Endothelial cell of umbilical vein (primary cell): ENCODE data around the gene FARP1. TPM values are rescaled to one million over a fixed set of nuclear protein-coding genes. Genes with fewer than 3 reads are reported as not detected.

ENCODE experiments used
- BruUV-seq: library from RNA; stranded (reverse); fragments of 400-500 nt; replicated peaks from 2 replicates; lab custom pipeline; 2021; lab: Mats Ljungman, UMichigan
- CTCF ChIA-PET: fragments of 300-600, 350-600 bp; sonication (Branson Sonifier 250); formaldehyde crosslinking; loops from one replicate; lab custom pipeline; 2021; ENCODE audit warnings: antibody characterized with exemption, inconsistent platforms; lab: Charles Lee
- POLR2A ChIA-PET: fragments of 300-600, 350-600 bp; sonication (Branson Sonifier 250); formaldehyde crosslinking; loops from one replicate; lab custom pipeline; 2021; ENCODE audit warnings: antibody characterized with exemption, inconsistent platforms; lab: Charles Lee
- DNase-seq: peaks from one replicate; pipeline ENCODE4 v3.0.0-alpha.2; 2011; ENCODE audit warnings: low read depth, low spot score
- FAIRE-seq: peaks from 2 replicates; lab custom pipeline; 2011; peaks lifted over from hg19 to GRCh38; lab: Jason Lieb, UNC
- H2AFZ ChIP-seq: 2 replicates; pipeline ENCODE4 v1.6.0; 2012; ENCODE audit warnings: low read depth, low read length, control low read depth, inconsistent platforms
- H3K27ac ChIP-seq: 2 replicates; pipeline ENCODE4 v1.5.1; 2011; ENCODE audit warnings: low read depth, mild to moderate bottlenecking, control low read depth, low read length, moderate library complexity; ENCODE audit not compliant: insufficient read depth
- H3K27me3 ChIP-seq, 2 experiments: 2 replicates each; pipeline versions ENCODE4 v1.6.0 to v1.6.1; 2011; ENCODE audit warnings: low read length in 2 of 2, mixed read lengths in 1 of 2; ENCODE audit not compliant: control insufficient read depth in 2 of 2, insufficient read depth in 2 of 2
- H3K36me3 ChIP-seq, 2 experiments: 2 replicates in 1 of 2; 3 replicates in 1 of 2; pipeline ENCODE4 v1.5.1; 2011; ENCODE audit warnings: low read length in 2 of 2, mild to moderate bottlenecking in 1 of 2, moderate library complexity in 1 of 2; ENCODE audit not compliant: control insufficient read depth in 2 of 2, insufficient read depth in 2 of 2; ENCODE audit errors: extremely low read depth in 1 of 2
- H3K4me1 ChIP-seq: 3 replicates; pipeline ENCODE4 v1.5.1; 2011; ENCODE audit warnings: mild to moderate bottlenecking, low read length; ENCODE audit not compliant: control insufficient read depth, insufficient read depth; ENCODE audit errors: extremely low read depth
- H3K4me2 ChIP-seq: 2 replicates; pipeline ENCODE4 v1.6.1; 2011; ENCODE audit warnings: low read length, control low read depth, mixed read lengths; ENCODE audit not compliant: insufficient read depth
- H3K4me3 ChIP-seq, 3 experiments: fragments of 200-600 bp in 1 of 3; sonication (generic), shearing (Covaris generic) in 1 of 3; replicated peaks in 1 of 3; 2 replicates each; pipeline ENCODE4 v1.5.1; 2011 to 2016; ENCODE audit warnings: control low read depth in 3 of 3, low read length in 3 of 3, mild to moderate bottlenecking in 2 of 3, inconsistent platforms in 1 of 3, low read depth in 1 of 3, moderate library complexity in 1 of 3; ENCODE audit not compliant: insufficient read depth in 1 of 3
- H3K79me2 ChIP-seq: 2 replicates; pipeline ENCODE4 v1.6.0; 2012; ENCODE audit warnings: low read length, inconsistent platforms; ENCODE audit not compliant: control insufficient read depth, insufficient read depth
- H3K9ac ChIP-seq: replicated peaks from 2 replicates; pipeline ENCODE3; 2011; ENCODE audit warnings: low read length, control low read depth; ENCODE audit not compliant: insufficient read depth; ENCODE audit errors: extremely low read depth
- H3K9me1 ChIP-seq: replicated peaks from 3 replicates; pipeline ENCODE4 v1.6.0; 2011; ENCODE audit warnings: mild to moderate bottlenecking, low read length; ENCODE audit not compliant: control insufficient read depth, insufficient read depth; ENCODE audit errors: extremely low read depth
- H3K9me3 ChIP-seq: replicated peaks from 2 replicates; pipeline ENCODE4 v1.5.1; 2012; ENCODE audit warnings: low read length, inconsistent platforms; ENCODE audit not compliant: control insufficient read depth, insufficient read depth
- H4K20me1 ChIP-seq: replicated peaks from 2 replicates; pipeline ENCODE3; 2011; ENCODE audit warnings: mild to moderate bottlenecking, low read length; ENCODE audit not compliant: control insufficient read depth, insufficient read depth; ENCODE audit errors: extremely low read depth
- EZH2 ChIP-seq: IDR thresholded peaks from 2 replicates; pipeline ENCODE4 v1.6.1; 2012; ENCODE audit warnings: borderline replicate concordance, low read depth, mild to moderate bottlenecking, moderate library complexity, low read length, inconsistent platforms; ENCODE audit not compliant: severe bottlenecking
- FOS ChIP-seq: IDR thresholded peaks from 2 replicates; pipeline ENCODE4 v1.6.1; 2011; ENCODE audit warnings: mild to moderate bottlenecking, low read length, moderate library complexity, borderline replicate concordance; ENCODE audit not compliant: insufficient read depth
- GATA2 ChIP-seq: IDR thresholded peaks from 2 replicates; pipeline ENCODE4 v1.7.0; 2011; ENCODE audit warnings: low read depth, mild to moderate bottlenecking, moderate library complexity, mixed read lengths, low read length; ENCODE audit not compliant: insufficient read length, insufficient read depth
- JUN ChIP-seq: IDR thresholded peaks from 2 replicates; pipeline ENCODE4 v1.6.1; 2011; ENCODE audit warnings: borderline replicate concordance, low read depth; ENCODE audit not compliant: insufficient read length, insufficient read depth
- MYC ChIP-seq: IDR thresholded peaks from one replicate; pipeline ENCODE4 v1.6.1; 2011; ENCODE audit warnings: mild to moderate bottlenecking, low read depth, low read length
- POLR2A ChIP-seq: IDR thresholded peaks from 2 replicates; pipeline ENCODE4 v1.6.1; 2012; ENCODE audit warnings: low read depth, mild to moderate bottlenecking, control low read depth, low read length
- POLR2AphosphoS5 ChIP-seq: IDR thresholded peaks from 2 replicates; pipeline ENCODE4 v1.6.1; 2012; ENCODE audit warnings: low read depth, mild to moderate bottlenecking, control low read depth, low read length, moderate library complexity; ENCODE audit not compliant: insufficient read depth
- dilution Hi-C: fragments of 300-500 bp; cut with MboI; formaldehyde crosslinking; loops from one replicate; pipeline ENCODE4 v1.15.0; 2019; ENCODE audit warnings: low sequenced_read_pairs; ENCODE audit not compliant: extremely low pct_ligation_motif_present
- intact Hi-C: fragments of 100-400 bp; cut with micrococcal nuclease; formaldehyde crosslinking; loops from one replicate; pipeline ENCODE4 v1.10.0; 2022
- polyA plus RNA-seq, 4 experiments: library from polyadenylated mRNA; depleted of rRNA in 3 of 4; stranded (reverse) in 3 of 4; unstranded in 1 of 4; fragments of >200 nt; gene quantifications; 2 replicates each; pipeline versions ENCODE4 v1.2.1 to v1.2.3, GENCODE V29; 2011 to 2012; ENCODE audit warnings: missing spikeins in 1 of 4
- total RNA-seq: library from RNA; stranded (reverse); gene quantifications from 2 replicates; pipeline ENCODE4 v1.2.3, GENCODE V29; 2021
- TF ChIP-seq, protein P1 (sequence below), 2 donors: IDR thresholded peaks; 1 replicate in 1 of 2; 2 replicates in 1 of 2; pipeline ENCODE4 v1.5.1; 2011; ENCODE audit warnings: low read length in 2 of 2, mild to moderate bottlenecking in 2 of 2, moderate library complexity in 2 of 2, control low read depth in 1 of 2, inconsistent platforms in 1 of 2, low read depth in 1 of 2; ENCODE audit not compliant: insufficient read depth in 1 of 2; ENCODE audit errors: extremely low read depth in 1 of 2
- TF ChIP-seq, protein P2 (sequence below): IDR thresholded peaks from 2 replicates; pipeline ENCODE4 v1.6.1; 2011; ENCODE audit not compliant: insufficient read depth, insufficient read length

FARP1 gene
- total and polyA plus RNA-seq, 2 donors (not counting 3 experiments of a cell fraction or from before 2014, with no cell fraction given), result 19.0 to 77.7 TPM

DNA sequence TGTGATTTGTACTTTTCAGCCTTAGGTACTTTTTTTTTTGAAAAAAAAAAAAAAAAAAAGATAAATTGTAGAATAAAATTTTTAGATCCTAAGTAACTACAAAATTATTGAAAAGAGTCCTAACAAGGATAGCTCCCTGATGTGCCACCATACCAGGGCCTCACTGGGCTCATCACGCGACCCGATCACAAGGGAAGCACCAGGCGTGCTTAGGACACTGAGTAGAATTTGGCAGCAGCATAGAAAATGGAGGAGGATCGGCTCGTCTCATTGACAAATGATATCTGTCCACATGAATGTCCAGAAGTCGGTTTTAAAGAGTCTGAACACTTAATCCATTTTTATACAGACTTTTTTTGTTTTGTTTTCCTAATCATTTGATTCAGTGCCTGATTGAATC, 255.0 kb downstream of the FARP1 start:
- BruUV-seq, result no TSS peak
- Histone ChIP-seq H3K9me3 (no peaks in the 10 kb centered on the region), H3K9me1 (no peaks in the 10 kb centered on the region), H3K27ac (no peak overlapping the region), H3K4me1 (no peaks in the 10 kb centered on the region), H4K20me1 (no peaks in the 10 kb centered on the region), H3K79me2 (no peaks in the 10 kb centered on the region), H3K36me3 (peaks cover 0 to 9% of the 10 kb centered on the region in 2 experiments), H3K4me3 (no peak overlapping the region), H3K4me2 (no peak overlapping the region), H3K27me3 (no peaks in the 10 kb centered on the region), H2AFZ (no peak overlapping the region), H3K9ac (no peak overlapping the region)
- CTCF ChIA-PET, result interaction anchor here (0.6 to 1.3 kb wide), 3 partner anchors 12 to 666 kb away, joined by 3 read pairs; no protein-coding TSS in a partner anchor
- FAIRE-seq (no peak), DNase-seq (no peak)
- TF ChIP-seq, protein P1, sequence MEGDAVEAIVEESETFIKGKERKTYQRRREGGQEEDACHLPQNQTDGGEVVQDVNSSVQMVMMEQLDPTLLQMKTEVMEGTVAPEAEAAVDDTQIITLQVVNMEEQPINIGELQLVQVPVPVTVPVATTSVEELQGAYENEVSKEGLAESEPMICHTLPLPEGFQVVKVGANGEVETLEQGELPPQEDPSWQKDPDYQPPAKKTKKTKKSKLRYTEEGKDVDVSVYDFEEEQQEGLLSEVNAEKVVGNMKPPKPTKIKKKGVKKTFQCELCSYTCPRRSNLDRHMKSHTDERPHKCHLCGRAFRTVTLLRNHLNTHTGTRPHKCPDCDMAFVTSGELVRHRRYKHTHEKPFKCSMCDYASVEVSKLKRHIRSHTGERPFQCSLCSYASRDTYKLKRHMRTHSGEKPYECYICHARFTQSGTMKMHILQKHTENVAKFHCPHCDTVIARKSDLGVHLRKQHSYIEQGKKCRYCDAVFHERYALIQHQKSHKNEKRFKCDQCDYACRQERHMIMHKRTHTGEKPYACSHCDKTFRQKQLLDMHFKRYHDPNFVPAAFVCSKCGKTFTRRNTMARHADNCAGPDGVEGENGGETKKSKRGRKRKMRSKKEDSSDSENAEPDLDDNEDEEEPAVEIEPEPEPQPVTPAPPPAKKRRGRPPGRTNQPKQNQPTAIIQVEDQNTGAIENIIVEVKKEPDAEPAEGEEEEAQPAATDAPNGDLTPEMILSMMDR (IDR thresholded peaks at IDR 0.05; ENCODE audit: extremely low read depth in 1 of 2, insufficient read depth in 1 of 2, low read depth in 1 of 2, low read length in 2 of 2), result no peak
- TF ChIP-seq FOS (no peak), POLR2AphosphoS5 (no peak), POLR2A (no peak), JUN (no peak), EZH2 (no peak), GATA2 (no peak), MYC (no peak)
- TF ChIP-seq, protein P2, sequence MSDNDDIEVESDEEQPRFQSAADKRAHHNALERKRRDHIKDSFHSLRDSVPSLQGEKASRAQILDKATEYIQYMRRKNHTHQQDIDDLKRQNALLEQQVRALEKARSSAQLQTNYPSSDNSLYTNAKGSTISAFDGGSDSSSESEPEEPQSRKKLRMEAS, result no peak
- intact Hi-C loops (no loop called here), dilution Hi-C loops (no loop called here)
- POLR2A ChIA-PET, result interaction anchor here (0.7 kb wide), 1 partner anchor 142 kb away, joined by 4 read pairs; no protein-coding TSS in a partner anchor
